Measurements from ENCODE around the gene WIPF3.

The WIPF3 gene

GRCh38 chr7:29809533-29810155, 3.3 kb downstream of the WIPF3 start:
- DNase-seq (ENCODE audit: low spot score) = no peak

- DNase-seq (ENCODE audit: low spot score) = no peak
Observed at GRCh38 chr7:29810297-29810696, 4.0 kb downstream of the WIPF3 start.

GRCh38 chr7:29810813-29811482, 4.6 kb downstream of the WIPF3 start:
- no peak for DNase-seq (ENCODE audit: low spot score)

GRCh38 chr7:29811586-29811985, 5.3 kb downstream of the WIPF3 start:
- DNase-seq (ENCODE audit: low spot score) = no peak

GRCh38 chr7:29812185-29812876, 6.0 kb downstream of the WIPF3 start:
- no peak for DNase-seq (ENCODE audit: low spot score)

GRCh38 chr7:29815181-29816105, 9.1 kb downstream of the WIPF3 start:
- DNase-seq (ENCODE audit: low spot score) = no peak

- DNase-seq (ENCODE audit: low spot score) = no peak
Observed at GRCh38 chr7:29818308-29818707, 12.0 kb downstream of the WIPF3 start.

- DNase-seq (ENCODE audit: low spot score) = no peak
Observed at GRCh38 chr7:29825775-29826529, 19.6 kb downstream of the WIPF3 start.

GRCh38 chr7:29826530-29826822, 20.2 kb downstream of the WIPF3 start:
- no peak for DNase-seq (ENCODE audit: low spot score)

- no peak for DNase-seq (ENCODE audit: low spot score)
Observed at GRCh38 chr7:29826904-29827303, 20.6 kb downstream of the WIPF3 start.

GRCh38 chr7:29831705-29832104, 25.4 kb downstream of the WIPF3 start:
- no peak for DNase-seq (ENCODE audit: low spot score)

- no peak for DNase-seq (ENCODE audit: low spot score)
Observed at GRCh38 chr7:29833929-29834328, 27.6 kb downstream of the WIPF3 start.

- DNase-seq (ENCODE audit: low spot score) = no peak
Observed at GRCh38 chr7:29835718-29836117, 29.4 kb downstream of the WIPF3 start.

GRCh38 chr7:29839302-29839701, 33.0 kb downstream of the WIPF3 start:
- DNase-seq (ENCODE audit: low spot score) = peak; percentile 80

- no peak for DNase-seq (ENCODE audit: low spot score)
Observed at GRCh38 chr7:29839921-29840320, 33.6 kb downstream of the WIPF3 start.

GRCh38 chr7:29840701-29841100, 34.4 kb downstream of the WIPF3 start:
- DNase-seq (ENCODE audit: low spot score) = no peak

GRCh38 chr7:29841926-29842701, 35.8 kb downstream of the WIPF3 start:
- no peak for DNase-seq (ENCODE audit: low spot score)

- DNase-seq (ENCODE audit: low spot score) = no peak
Observed at GRCh38 chr7:29843093-29843492, 36.8 kb downstream of the WIPF3 start.

- DNase-seq (ENCODE audit: low spot score) = no peak
Observed at GRCh38 chr7:29843726-29844125, 37.4 kb downstream of the WIPF3 start.

GRCh38 chr7:29844559-29844958, 38.3 kb downstream of the WIPF3 start:
- no peak for DNase-seq (ENCODE audit: low spot score)

GRCh38 chr7:29847496-29847895, 41.2 kb downstream of the WIPF3 start:
- no peak for DNase-seq (ENCODE audit: low spot score)

Measured in GM03348 (cell line).